IMR-90 (cell line): ENCODE data around the gene TMEM121B. TPM values are rescaled to one million over a fixed set of nuclear protein-coding genes. Genes with fewer than 3 reads are reported as not detected.

ENCODE experiments used
- ATAC-seq: fragments of 200-7000 bp; cut with Tn5 transposase; 2 replicates; pipeline ENCODE4 v1.9.1; 2020; ENCODE audit warnings: low read depth, mild to moderate bottlenecking, moderate library complexity
- BruUV-seq: library from RNA; stranded (reverse); fragments of 400-500 nt; replicated peaks from 2 replicates; lab custom pipeline; 2021; lab: Mats Ljungman, UMichigan
- CTCF ChIA-PET: fragments of 300-600 bp; formaldehyde crosslinking; extraction: SDS; loops from one replicate; lab custom pipeline; 2021; ENCODE audit warnings: antibody characterized with exemption; lab: Yijun Ruan, JAX
- POLR2A ChIA-PET: fragments of 300-600 bp; sonication (Branson Sonifier 250); formaldehyde crosslinking; loops from one replicate; lab custom pipeline; 2022; ENCODE audit warnings: antibody characterized with exemption; ENCODE audit not compliant: unreplicated experiment; lab: Charles Lee
- DNase-seq: peaks from one replicate; pipeline ENCODE4 v3.0.0; 2013
- H2AFZ ChIP-seq: replicated peaks from 2 replicates; pipeline ENCODE3; 2013; ENCODE audit warnings: low read length, mild to moderate bottlenecking; ENCODE audit not compliant: poor library complexity
- H2AK5ac ChIP-seq: 2 replicates; pipeline ENCODE4 v1.6.1; 2013; ENCODE audit warnings: low read depth, low read length, inconsistent platforms
- H2AK9ac ChIP-seq: replicated peaks from 2 replicates; pipeline ENCODE3; 2013; ENCODE audit warnings: mild to moderate bottlenecking, low read depth, low read length, moderate library complexity; ENCODE audit not compliant: poor library complexity
- H2BK120ac ChIP-seq: 2 replicates; pipeline ENCODE4 v1.6.1; 2013; ENCODE audit warnings: low read depth, low read length, inconsistent platforms
- H2BK15ac ChIP-seq: 3 replicates; pipeline ENCODE4 v1.6.1; 2013; ENCODE audit warnings: low read depth, low read length, inconsistent platforms
- H2BK20ac ChIP-seq: 2 replicates; pipeline ENCODE4 v1.6.1; 2013; ENCODE audit warnings: low read depth, mild to moderate bottlenecking, inconsistent platforms, low read length, moderate library complexity
- H2BK5ac ChIP-seq: 2 replicates; pipeline ENCODE4 v1.6.1; 2013; ENCODE audit warnings: mild to moderate bottlenecking, low read depth, low read length, inconsistent platforms; ENCODE audit not compliant: poor library complexity, severe bottlenecking
- H3K14ac ChIP-seq: replicated peaks from 2 replicates; pipeline ENCODE4 v1.6.1; 2013; ENCODE audit warnings: low read depth, low read length, inconsistent platforms
- H3K18ac ChIP-seq: 2 replicates; pipeline ENCODE4 v1.6.1; 2013; ENCODE audit warnings: low read depth, low read length, control low read depth
- H3K23ac ChIP-seq: 2 replicates; pipeline ENCODE4 v1.6.1; 2013; ENCODE audit warnings: low read depth, low read length, inconsistent platforms
- H3K27ac ChIP-seq: 2 replicates; pipeline ENCODE4 v1.5.1; 2013; ENCODE audit warnings: mild to moderate bottlenecking, control low read depth, low read length; ENCODE audit not compliant: insufficient read depth
- H3K27me3 ChIP-seq: 2 replicates; pipeline ENCODE4 v1.6.1; 2013; ENCODE audit warnings: low read length; ENCODE audit not compliant: control insufficient read depth, insufficient read depth
- H3K36me3 ChIP-seq: 2 replicates; pipeline ENCODE4 v1.6.1; 2013; ENCODE audit warnings: low read length, mixed read lengths; ENCODE audit not compliant: control insufficient read depth, insufficient read depth
- H3K4ac ChIP-seq: 2 replicates; pipeline ENCODE4 v1.6.1; 2013; ENCODE audit warnings: low read depth, low read length, inconsistent platforms
- H3K4me1 ChIP-seq: 2 replicates; pipeline ENCODE4 v1.6.1; 2013; ENCODE audit warnings: low read length, mixed read lengths; ENCODE audit not compliant: control insufficient read depth, insufficient read depth
- H3K4me2 ChIP-seq: 2 replicates; pipeline ENCODE4 v1.6.1; 2013; ENCODE audit warnings: low read depth, mild to moderate bottlenecking, control low read depth, low read length, moderate library complexity
- H3K4me3 ChIP-seq: 2 replicates; pipeline ENCODE4 v1.5.1; 2013; ENCODE audit warnings: low read depth, mild to moderate bottlenecking, control low read depth, low read length, moderate library complexity; ENCODE audit not compliant: insufficient read depth
- H3K56ac ChIP-seq: 2 replicates; pipeline ENCODE4 v1.6.1; 2013; ENCODE audit warnings: low read length, inconsistent platforms; ENCODE audit not compliant: insufficient read depth; ENCODE audit errors: extremely low read depth
- H3K79me1 ChIP-seq, 2 experiments: 2 replicates each; pipeline ENCODE4 v1.6.1; 2013; ENCODE audit warnings: low read length in 2 of 2, inconsistent platforms in 1 of 2, low read depth in 1 of 2
- H3K9ac ChIP-seq: 2 replicates; pipeline ENCODE4 v1.6.1; 2013; ENCODE audit warnings: low read depth, low read length, control low read depth
- H3K9me1 ChIP-seq: 2 replicates; pipeline ENCODE4 v1.6.1; 2013; ENCODE audit warnings: low read length, inconsistent platforms; ENCODE audit not compliant: insufficient read depth
- H3K9me3 ChIP-seq: 2 replicates; pipeline ENCODE4 v1.6.1; 2013; ENCODE audit warnings: low read length; ENCODE audit not compliant: control insufficient read depth, insufficient read depth
- H4K20me1 ChIP-seq: 2 replicates; pipeline ENCODE4 v1.6.1; 2013; ENCODE audit warnings: low read length, inconsistent platforms; ENCODE audit not compliant: insufficient read depth
- H4K5ac ChIP-seq: 2 replicates; pipeline ENCODE4 v1.6.1; 2013; ENCODE audit warnings: mild to moderate bottlenecking, low read depth, low read length, control low read depth
- H4K8ac ChIP-seq, 2 experiments: 2 replicates each; pipeline ENCODE4 v1.6.1; 2013; ENCODE audit warnings: low read depth in 2 of 2, low read length in 2 of 2, control low read depth in 1 of 2, inconsistent platforms in 1 of 2
- H4K91ac ChIP-seq: 2 replicates; pipeline ENCODE4 v1.6.1; 2013; ENCODE audit warnings: low read depth, low read length, inconsistent platforms; ENCODE audit not compliant: insufficient read depth
- NFE2L2 ChIP-seq: fragments of 150-350 bp; IDR thresholded peaks from 2 replicates; pipeline ENCODE4 v1.6.1; 2016; ENCODE audit warnings: low read depth, mild to moderate bottlenecking, low read length
- WGBS, 2 experiments: methylation state at CpG; one replicate each; pipeline versions ENCODE4 v1.1.5 to v1.1.7; 2013; ENCODE audit warnings: missing lambda C conversion rate in 2 of 2; ENCODE audit not compliant: insufficient read length in 1 of 2; ENCODE audit errors: extremely low coverage in 2 of 2; 5-methylcytosine and 5-hydroxymethylcytosine counted together
- dilution Hi-C: fragments of 300-500 bp; cut with HindIII; formaldehyde crosslinking; loops from one replicate; pipeline ENCODE4 v1.14.3; 2018; ENCODE audit warnings: low sequenced_read_pairs; ENCODE audit not compliant: unreplicated experiment
- in situ Hi-C: fragments of 300-500 bp; cut with MboI; formaldehyde crosslinking; loops from 3 replicates; pipeline ENCODE4 v1.14.3; 2019; ENCODE audit warnings: low sequenced_read_pairs, inconsistent platforms, mixed read lengths
- intact Hi-C: fragments of 100-400 bp; cut with micrococcal nuclease; formaldehyde crosslinking; loops from 2 replicates; pipeline ENCODE4 v1.10.0; 2022
- polyA plus RNA-seq, 3 experiments: library from polyadenylated mRNA; depleted of rRNA; stranded (reverse); fragments of >200 nt; gene quantifications; 2 replicates each; pipeline ENCODE4 v1.2.3, GENCODE V29; 2012; ENCODE audit warnings: low replicate concordance in 1 of 3
- total RNA-seq: library from RNA; depleted of rRNA; stranded (reverse); fragments of >200 nt; gene quantifications from 2 replicates; pipeline ENCODE4 v1.2.3, GENCODE V29; 2012
- TF ChIP-seq, protein P1 (sequence below): fragments of 150-350 bp; IDR thresholded peaks from 2 replicates; pipeline ENCODE4 v1.6.1; 2017; ENCODE audit warnings: mild to moderate bottlenecking, antibody characterized with exemption, low read length, low read depth

The TMEM121B gene
- total and polyA plus RNA-seq, 2 of the 4 experiments (the other 2 are of a cell fraction) = under 0.01 to 0.29 TPM

GRCh38 chr22:17167486-17167885 is 46.3 kb upstream of the TMEM121B start:
- H4K20me1 ChIP-seq = no peaks in the 10 kb centered on the region
- WGBS, 2 experiments = 29% methylated on average over 3 of the region's 7 CpGs; no CpG with 5 or more reads in 1 of the 2 experiments
- no peak overlapping the region for H3K14ac ChIP-seq
- no peak overlapping the region for H4K8ac ChIP-seq
- no peak overlapping the region for H4K91ac ChIP-seq
- H3K9me3 ChIP-seq = no peaks in the 10 kb centered on the region
- no peaks in the 10 kb centered on the region for H3K4me1 ChIP-seq
- H2BK120ac ChIP-seq = no peak overlapping the region
- H3K79me1 ChIP-seq = no peaks in the 10 kb centered on the region
- H2BK5ac ChIP-seq = no peak overlapping the region
- peak overlapping the region; percentile 19 for H2AK9ac ChIP-seq
- no peak overlapping the region for H2BK15ac ChIP-seq
- H3K4me3 ChIP-seq = no peak overlapping the region
- TF ChIP-seq, protein P1, sequence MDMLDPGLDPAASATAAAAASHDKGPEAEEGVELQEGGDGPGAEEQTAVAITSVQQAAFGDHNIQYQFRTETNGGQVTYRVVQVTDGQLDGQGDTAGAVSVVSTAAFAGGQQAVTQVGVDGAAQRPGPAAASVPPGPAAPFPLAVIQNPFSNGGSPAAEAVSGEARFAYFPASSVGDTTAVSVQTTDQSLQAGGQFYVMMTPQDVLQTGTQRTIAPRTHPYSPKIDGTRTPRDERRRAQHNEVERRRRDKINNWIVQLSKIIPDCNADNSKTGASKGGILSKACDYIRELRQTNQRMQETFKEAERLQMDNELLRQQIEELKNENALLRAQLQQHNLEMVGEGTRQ = no peak
- no peak for TF ChIP-seq NFE2L2
- no peak overlapping the region for H3K4ac ChIP-seq
- no peak overlapping the region for H2BK20ac ChIP-seq
- ChIA-PET CTCF (interaction anchor here (0.8 kb wide), 1 partner anchor 93 kb away, joined by 3 read pairs; no protein-coding TSS in a partner anchor), POLR2A (interaction anchor here (0.7 kb wide), 1 partner anchor 391 kb away, joined by 10 read pairs; no protein-coding TSS in a partner anchor)
- ATAC-seq = no peak
- no peak overlapping the region for H3K4me2 ChIP-seq
- no peaks in the 10 kb centered on the region; the same call in 1 of the 2 replicates for H3K9me1 ChIP-seq
- H3K18ac ChIP-seq = no peak overlapping the region
- dilution Hi-C loops = no loop called here
- no peak overlapping the region for H3K56ac ChIP-seq
- no peak overlapping the region for H3K23ac ChIP-seq
- no peak for DNase-seq
- BruUV-seq = no TSS peak
- no peak overlapping the region for H4K5ac ChIP-seq
- H3K9ac ChIP-seq = no peak overlapping the region
- in situ Hi-C loops = no loop called here
- H3K36me3 ChIP-seq = no peaks in the 10 kb centered on the region
- no peak overlapping the region for H2AK5ac ChIP-seq
- peaks cover 2% of the 10 kb centered on the region; the same call in 1 of the 2 replicates for H3K27me3 ChIP-seq
- no peak overlapping the region for H3K27ac ChIP-seq
- H2AFZ ChIP-seq = no peak overlapping the region
- intact Hi-C loops = no loop called here
